Natural killer cell (primary cell): ENCODE data around the gene PANK4. TPM values are rescaled to one million over a fixed set of nuclear protein-coding genes. Genes with fewer than 3 reads are reported as not detected.
"Not testable (repeated sequence)": the region's sequence is repeated elsewhere in the genome, so short reads cannot be mapped to it uniquely, and the experiment has no call there.

Experiments
- ATAC-seq, 3 donors: fragments of 150-1000 bp in 2 of 3; fragments of 200-7000 bp in 1 of 3; cut with Tn5 transposase; 1 replicate in 1 of 3; 2 replicates in 2 of 3; pipeline ENCODE4 v1.10.0; 2021; ENCODE audit warnings: mild to moderate bottlenecking in 2 of 3, moderate library complexity in 2 of 3
- DNase-seq, 2 donors: peaks; one replicate each; pipeline versions ENCODE4 v3.0.0 to v3.0.0-alpha.2; 2013 to 2021; ENCODE audit warnings: mixed read lengths in 1 of 2
- H3K27ac ChIP-seq: one replicate; pipeline ENCODE4 v1.5.1; 2013; ENCODE audit warnings: mild to moderate bottlenecking, low read length
- H3K27me3 ChIP-seq: one replicate; pipeline ENCODE4 v1.6.1; 2013; ENCODE audit warnings: low read length; ENCODE audit not compliant: control insufficient read depth, insufficient read depth
- H3K36me3 ChIP-seq: one replicate; pipeline ENCODE4 v1.6.1; 2013; ENCODE audit warnings: low read length; ENCODE audit not compliant: control insufficient read depth, insufficient read depth
- H3K4me1 ChIP-seq: one replicate; pipeline ENCODE4 v1.6.1; 2013; ENCODE audit warnings: low read length; ENCODE audit not compliant: control insufficient read depth, insufficient read depth
- H3K4me3 ChIP-seq: one replicate; pipeline ENCODE4 v1.5.1; 2013; ENCODE audit warnings: low read length
- H3K9me3 ChIP-seq: one replicate; pipeline ENCODE4 v1.6.1; 2013; ENCODE audit warnings: low read length; ENCODE audit not compliant: control insufficient read depth, insufficient read depth
- H3K27ac Mint-ChIP-seq, 2 donors: one replicate each; pipeline ENCODE4 v1.8.0; 2022; ENCODE audit warnings: mild to moderate bottlenecking in 2 of 2, mixed read lengths in 2 of 2, moderate library complexity in 1 of 2
- H3K27me3 Mint-ChIP-seq, 2 donors: one replicate each; pipeline ENCODE4 v1.8.0; 2022; ENCODE audit warnings: low read depth in 2 of 2, mixed read lengths in 2 of 2
- H3K36me3 Mint-ChIP-seq: one replicate; pipeline ENCODE4 v1.8.0; 2022; ENCODE audit warnings: mixed read lengths
- H3K4me1 Mint-ChIP-seq, 2 donors: one replicate each; pipeline ENCODE4 v1.8.0; 2022; ENCODE audit warnings: mixed read lengths in 2 of 2
- H3K4me3 Mint-ChIP-seq: one replicate; pipeline ENCODE4 v1.8.0; 2022; ENCODE audit warnings: mild to moderate bottlenecking, moderate library complexity, mixed read lengths
- H3K9me3 Mint-ChIP-seq, 2 donors: one replicate each; pipeline ENCODE4 v1.8.0; 2022; ENCODE audit warnings: mixed read lengths in 2 of 2
- CTCF ChIP-seq: fragments of 200-600 bp; IDR thresholded peaks from one replicate; pipeline ENCODE4 v1.8.0; 2022; ENCODE audit warnings: antibody characterized with exemption
- WGBS: methylation state at CpG from one replicate; pipeline ENCODE4 v1.1.7; 2013; ENCODE audit warnings: missing lambda C conversion rate; ENCODE audit not compliant: insufficient coverage; 5-methylcytosine and 5-hydroxymethylcytosine counted together
- intact Hi-C: fragments of 100-400 bp; cut with micrococcal nuclease; formaldehyde crosslinking; loops from one replicate; pipeline ENCODE4 v1.14.2; 2022
- total RNA-seq, 4 donors: library from RNA; stranded (reverse); fragments of 120-200 nt in 1 of 4; gene quantifications; one replicate each; pipeline versions ENCODE4 v1.2.3 to v1.2.4, GENCODE V29; 2013 to 2022

Gene PANK4
- total RNA-seq, 3 donors from 2014 or later (not counting 1 experiment from before 2014, with no cell fraction given) = 48.2 to 75.7 (median 61.8) TPM

- Histone ChIP-seq H3K27me3 (no peaks in the 10 kb centered on the region), H3K27ac (peak overlapping the region; percentile 97), H3K36me3 (peaks cover 19% of the 10 kb centered on the region), H3K4me3 (no peak overlapping the region), H3K4me1 (peaks cover 44% of the 10 kb centered on the region), H3K9me3 (no peaks in the 10 kb centered on the region)
- TF ChIP-seq CTCF = no peak
- Mint-ChIP-seq H3K9me3 (no peaks in the 10 kb centered on the region), H3K27me3 (no peaks in the 10 kb centered on the region), H3K4me3 (peak overlapping the region; percentile 75), H3K27ac (peak overlapping the region; percentile 96 to 99), H3K4me1 (peaks cover 19 to 49% of the 10 kb centered on the region in 2 donors), H3K36me3 (no peaks in the 10 kb centered on the region)
- peak in 1 of 2 donors; percentile 82 for DNase-seq
- no peak for ATAC-seq
- intact Hi-C loops = no loop called here
- WGBS = 40% methylated on average over 19 of the region's 19 CpGs
Observed at GRCh38 chr1:2554621-2555387, 28.4 kb upstream of the PANK4 start.

GRCh38 chr1:2553871-2554620 lies 27.6 kb upstream of the PANK4 start:
- H3K27me3 ChIP-seq = no peaks in the 10 kb centered on the region
- no peak overlapping the region for H3K27ac ChIP-seq
- 87% methylated on average over 30 of the region's 30 CpGs for WGBS
- ATAC-seq (no peak), DNase-seq (no peak)
- H3K4me3 ChIP-seq = no peak overlapping the region
- no peaks in the 10 kb centered on the region for H3K36me3 Mint-ChIP-seq
- H3K4me3 Mint-ChIP-seq = peak overlapping the region; percentile 75
- H3K27me3 Mint-ChIP-seq = no peaks in the 10 kb centered on the region
- no peak for TF ChIP-seq CTCF
- peaks cover 19 to 50% of the 10 kb centered on the region in 2 donors for H3K4me1 Mint-ChIP-seq
- intact Hi-C loops = no loop called here
- H3K9me3 Mint-ChIP-seq = no peaks in the 10 kb centered on the region
- no peaks in the 10 kb centered on the region for H3K9me3 ChIP-seq
- H3K36me3 ChIP-seq = peaks cover 12% of the 10 kb centered on the region
- H3K27ac Mint-ChIP-seq = peak overlapping the region; percentile 96 to 99
- H3K4me1 ChIP-seq = peaks cover 50% of the 10 kb centered on the region

- H3K9me3 Mint-ChIP-seq, H3K27ac Mint-ChIP-seq, H3K27me3 ChIP-seq, H3K27ac ChIP-seq, H3K4me3 Mint-ChIP-seq, DNase-seq, H3K36me3 ChIP-seq, H3K36me3 Mint-ChIP-seq, H3K4me3 ChIP-seq, H3K9me3 ChIP-seq, intact Hi-C loops, ATAC-seq, H3K27me3 Mint-ChIP-seq: not testable (repeated sequence)
- WGBS = 81% methylated on average over 5 of the region's 9 CpGs
- H3K4me1 ChIP-seq = peaks cover 52% of the 10 kb centered on the region
- peaks cover 14 to 49% of the 10 kb centered on the region in 2 donors for H3K4me1 Mint-ChIP-seq
Observed at GRCh38 chr1:2553076-2553475, 26.7 kb upstream of the PANK4 start.

- 94% methylated on average over 24 of the region's 26 CpGs for WGBS
- peak overlapping the region in 1 of 2 donors; percentile 47 for H3K27ac Mint-ChIP-seq
- peaks cover 14 to 49% of the 10 kb centered on the region in 2 donors for H3K4me1 Mint-ChIP-seq
- no peaks in the 10 kb centered on the region for H3K9me3 Mint-ChIP-seq
- Histone ChIP-seq H3K4me1 (peaks cover 52% of the 10 kb centered on the region), H3K4me3 (no peak overlapping the region), H3K9me3 (no peaks in the 10 kb centered on the region), H3K36me3 (no peaks in the 10 kb centered on the region), H3K27me3 (no peaks in the 10 kb centered on the region), H3K27ac (no peak overlapping the region)
- ATAC-seq = no peak
- DNase-seq = no peak
- intact Hi-C loops = no loop called here
- no peak overlapping the region for H3K4me3 Mint-ChIP-seq
- TF ChIP-seq CTCF = no peak
- no peaks in the 10 kb centered on the region for H3K27me3 Mint-ChIP-seq
- no peaks in the 10 kb centered on the region for H3K36me3 Mint-ChIP-seq
Observed at GRCh38 chr1:2552189-2552588, 25.8 kb upstream of the PANK4 start.

- H3K9me3 ChIP-seq, H3K27ac ChIP-seq, DNase-seq, H3K4me3 ChIP-seq, H3K9me3 Mint-ChIP-seq, intact Hi-C loops, H3K27me3 ChIP-seq, H3K36me3 ChIP-seq, ATAC-seq, H3K4me3 Mint-ChIP-seq, H3K27me3 Mint-ChIP-seq, H3K36me3 Mint-ChIP-seq: not testable (repeated sequence)
- WGBS = 96% methylated on average over 9 of the region's 9 CpGs
- peaks cover 51% of the 10 kb centered on the region for H3K4me1 ChIP-seq
- peak overlapping the region; percentile 22 to 50 for H3K27ac Mint-ChIP-seq
- H3K4me1 Mint-ChIP-seq = peaks cover 11 to 48% of the 10 kb centered on the region in 2 donors
Observed at GRCh38 chr1:2551544-2551943, 25.1 kb upstream of the PANK4 start.
